Left ventricle myocardium superior (tissue), 1 donor: ENCODE results near the gene OXTR. TPM values are rescaled to one million over a fixed set of nuclear protein-coding genes. Genes with fewer than 3 reads are reported as not detected.
A peak's percentile ranks its signal among the peaks of the same experiment; 100 is the strongest.
"Not testable (repeated sequence)": the region's sequence is repeated elsewhere in the genome, so short reads cannot be mapped to it uniquely, and the experiment has no call there.

Source experiments
- ATAC-seq: fragments of 200-7000 bp; cut with Tn5 transposase; one replicate; pipeline ENCODE4 v1.9.1; 2020; ENCODE audit warnings: mild to moderate bottlenecking, moderate library complexity
- DNase-seq: peaks from one replicate; pipeline ENCODE4 v3.0.0-alpha.2; 2020
- intact Hi-C: fragments of 100-400 bp; cut with micrococcal nuclease; formaldehyde crosslinking; loops from one replicate; pipeline ENCODE4 v1.11.0; 2022
- total RNA-seq: library from RNA; stranded (reverse); fragmentation: NEBNext Ultra II Directional; extraction: Animal tissue kit (Norgen Biotek cat#: 25700); gene quantifications from one replicate; pipeline ENCODE4 v1.2.1, GENCODE V29; 2021
- donor health status: DM: no; HTN: yes; CAD: no; lungs with severe emphysema.

OXTR gene
- total RNA-seq, 1 donor from 2014 or later, result 0.20 TPM

GRCh38 chr3:8723612-8724011 is 45.8 kb downstream of the OXTR start:
- intact Hi-C loops, result no loop called here
- ATAC-seq (no peak), DNase-seq (no peak)

- intact Hi-C loops, result no loop called here
- ATAC-seq (no peak), DNase-seq (no peak)
Observed at GRCh38 chr3:8722808-8723207, 46.6 kb downstream of the OXTR start.

- intact Hi-C loops, DNase-seq, ATAC-seq: not testable (repeated sequence)
Observed at GRCh38 chr3:8715757-8716156, 53.7 kb downstream of the OXTR start.

- no peak for DNase-seq
- ATAC-seq, result no peak
- intact Hi-C loops, result no loop called here
Observed at GRCh38 chr3:8713901-8714759, 55.3 kb downstream of the OXTR start.

- no peak for DNase-seq
Observed at GRCh38 chr3:8712908-8713255, 56.5 kb downstream of the OXTR start.

GRCh38 chr3:8712045-8712907 is 57.1 kb downstream of the OXTR start:
- intact Hi-C loops, result no loop called here
- peak; percentile 69 for ATAC-seq
- peak; percentile 39 for DNase-seq

More at GRCh38 chr3:8712908-8713255, 56.5 kb downstream of the OXTR start:
- no peak for ATAC-seq
- intact Hi-C loops, result no loop called here

GRCh38 chr3:8709801-8710507 is 59.5 kb downstream of the OXTR start:
- intact Hi-C loops, result no loop called here
- ATAC-seq (no peak), DNase-seq (no peak)

GRCh38 chr3:8709287-8709686 is 60.1 kb downstream of the OXTR start:
- intact Hi-C loops, result no loop called here
- no peak for ATAC-seq
- DNase-seq, result no peak

- intact Hi-C loops, result no loop called here
- DNase-seq (no peak), ATAC-seq (no peak)
Observed at GRCh38 chr3:8705575-8705974, 63.8 kb downstream of the OXTR start.

- intact Hi-C loops, result no loop called here
- DNase-seq (no peak), ATAC-seq (no peak)
Observed at GRCh38 chr3:8702560-8702959, 66.9 kb downstream of the OXTR start.

Other genes with a start within 250 kb of the OXTR start
- gene SSUH2, start 124.8 kb downstream of the OXTR start, total RNA-seq, result 0.57 TPM
- 28.2 TPM for gene CAV3, start 35.8 kb downstream of the OXTR start, total RNA-seq
- gene RAD18, start 193.9 kb upstream of the OXTR start, total RNA-seq, result 8.5 TPM